GM08714 (cell line): ENCODE measurements around the gene HMCN2.
"Not testable (repeated sequence)": the region's sequence is repeated elsewhere in the genome, so short reads cannot be mapped to it uniquely, and the experiment has no call there.

Source experiments
- H3K4me3 ChIP-seq: fragments of 200-500 bp; sonication (Bioruptor generic); 2 replicates; pipeline ENCODE4 v1.5.1; 2014; ENCODE audit warnings: mild to moderate bottlenecking, low read length, inconsistent platforms
- ZNF274 ChIP-seq: IDR thresholded peaks from 2 replicates; pipeline ENCODE4 v1.6.1; 2012; ENCODE audit warnings: mild to moderate bottlenecking, low read depth, low read length

Gene HMCN2

GRCh38 chr9:130328349-130328801 is 62.8 kb downstream of the HMCN2 start:
- TF ChIP-seq ZNF274: no peak

GRCh38 chr9:130329061-130329460 is 63.5 kb downstream of the HMCN2 start:
- H3K4me3 ChIP-seq: no peak overlapping the region
- TF ChIP-seq ZNF274: no peak

More at GRCh38 chr9:130328349-130328801, 62.8 kb downstream of the HMCN2 start:
- no peak overlapping the region for H3K4me3 ChIP-seq

GRCh38 chr9:130330202-130330862 is 64.8 kb downstream of the HMCN2 start:
- H3K4me3 ChIP-seq: no peak overlapping the region
- no peak for TF ChIP-seq ZNF274

GRCh38 chr9:130331061-130331460 is 65.5 kb downstream of the HMCN2 start:
- TF ChIP-seq ZNF274: no peak
- no peak overlapping the region for H3K4me3 ChIP-seq

GRCh38 chr9:130331573-130331972 is 66.0 kb downstream of the HMCN2 start:
- no peak overlapping the region for H3K4me3 ChIP-seq
- TF ChIP-seq ZNF274: no peak

GRCh38 chr9:130332384-130332926 is 66.9 kb downstream of the HMCN2 start:
- no peak overlapping the region for H3K4me3 ChIP-seq
- TF ChIP-seq ZNF274: no peak

GRCh38 chr9:130333041-130333711 is 67.6 kb downstream of the HMCN2 start:
- TF ChIP-seq ZNF274: no peak
- no peak overlapping the region for H3K4me3 ChIP-seq

- TF ChIP-seq ZNF274: no peak
- H3K4me3 ChIP-seq: no peak overlapping the region
Observed at GRCh38 chr9:130333712-130334062, 68.1 kb downstream of the HMCN2 start.

- H3K4me3 ChIP-seq: no peak overlapping the region
- no peak for TF ChIP-seq ZNF274
Observed at GRCh38 chr9:130334915-130335314, 69.4 kb downstream of the HMCN2 start.

- TF ChIP-seq ZNF274: no peak
- H3K4me3 ChIP-seq: no peak overlapping the region
Observed at GRCh38 chr9:130336027-130336610, 70.6 kb downstream of the HMCN2 start.

GRCh38 chr9:130336885-130337284 is 71.3 kb downstream of the HMCN2 start:
- TF ChIP-seq ZNF274: no peak
- no peak overlapping the region for H3K4me3 ChIP-seq

- no peak overlapping the region for H3K4me3 ChIP-seq
- no peak for TF ChIP-seq ZNF274
Observed at GRCh38 chr9:130337318-130337717, 71.8 kb downstream of the HMCN2 start.

GRCh38 chr9:130337784-130338380 is 72.3 kb downstream of the HMCN2 start:
- no peak overlapping the region for H3K4me3 ChIP-seq
- TF ChIP-seq ZNF274: no peak

GRCh38 chr9:130338891-130339290 is 73.3 kb downstream of the HMCN2 start:
- H3K4me3 ChIP-seq: not testable (repeated sequence)

- no peak for TF ChIP-seq ZNF274
- no peak overlapping the region for H3K4me3 ChIP-seq
Observed at GRCh38 chr9:130339306-130339705, 73.7 kb downstream of the HMCN2 start.
